NCI-H2029 treated with DMSO at 0.1 percent for 48 hours (cell line): ENCODE measurements around the gene ZNF362.
A peak's percentile ranks its signal among the peaks of the same experiment; 100 is the strongest.

Experiments
- DNase-seq: peaks from one replicate; lab custom pipeline; 2025; lab: John Stamatoyannopoulos, UW

Gene ZNF362

GRCh38 chr1:33244809-33245186 lies 11.5 kb upstream of the ZNF362 start:
- DNase-seq = no peak

- DNase-seq = no peak
Observed at GRCh38 chr1:33246171-33246570, 10.1 kb upstream of the ZNF362 start.

GRCh38 chr1:33247545-33247944 lies 8.7 kb upstream of the ZNF362 start:
- DNase-seq = no peak

GRCh38 chr1:33248244-33248643 lies 8.0 kb upstream of the ZNF362 start:
- no peak for DNase-seq

GRCh38 chr1:33249422-33249821 lies 6.9 kb upstream of the ZNF362 start:
- no peak for DNase-seq

GRCh38 chr1:33250217-33250616 lies 6.1 kb upstream of the ZNF362 start:
- no peak for DNase-seq

GRCh38 chr1:33250724-33251123 lies 5.6 kb upstream of the ZNF362 start:
- no peak for DNase-seq

- DNase-seq = no peak
Observed at GRCh38 chr1:33254491-33254890, 1.8 kb upstream of the ZNF362 start.

GRCh38 chr1:33255347-33256220 lies 708 bp upstream of the ZNF362 start:
- DNase-seq = peak; percentile 27

GRCh38 chr1:33256221-33256470 lies 146 bp upstream of the ZNF362 start:
- no peak for DNase-seq

GRCh38 chr1:33257207-33257771 lies 997 bp downstream of the ZNF362 start:
- DNase-seq = no peak

- DNase-seq = no peak
Observed at GRCh38 chr1:33257772-33258712, 1.8 kb downstream of the ZNF362 start.

GRCh38 chr1:33258788-33259274 lies 2.5 kb downstream of the ZNF362 start:
- DNase-seq = no peak

- DNase-seq = no peak
Observed at GRCh38 chr1:33259879-33260278, 3.6 kb downstream of the ZNF362 start.

GRCh38 chr1:33260439-33260838 lies 4.1 kb downstream of the ZNF362 start:
- no peak for DNase-seq

- DNase-seq = no peak
Observed at GRCh38 chr1:33261344-33261743, 5.1 kb downstream of the ZNF362 start.

GRCh38 chr1:33263890-33264504 lies 7.7 kb downstream of the ZNF362 start:
- DNase-seq = no peak

- DNase-seq = no peak
Observed at GRCh38 chr1:33265780-33266605, 9.7 kb downstream of the ZNF362 start.

GRCh38 chr1:33266766-33267165 lies 10.5 kb downstream of the ZNF362 start:
- DNase-seq = no peak

GRCh38 chr1:33267468-33268205 lies 11.3 kb downstream of the ZNF362 start:
- DNase-seq = no peak

- no peak for DNase-seq
Observed at GRCh38 chr1:33268457-33268856, 12.2 kb downstream of the ZNF362 start.
